Tibial nerve (tissue), 4 donors: ENCODE measurements around the gene FNBP1L. TPM values are rescaled to one million over a fixed set of nuclear protein-coding genes. Genes with fewer than 3 reads are reported as not detected.
A peak's percentile ranks its signal among the peaks of the same experiment; 100 is the strongest.

ENCODE experiments used
- DNase-seq, 2 donors: peaks; one replicate each; pipeline ENCODE4 v3.0.0-alpha.2; 2019; ENCODE audit warnings: low spot score in 2 of 2
- H3K27ac ChIP-seq, 4 donors: fragments of 200-600 bp; sonication (generic) in 3 of 4; one replicate each; pipeline ENCODE4 v1.5.1; 2017 to 2019; ENCODE audit warnings: mild to moderate bottlenecking in 1 of 4
- H3K27me3 ChIP-seq, 2 donors: fragments of 200-600 bp; sonication (generic) in 1 of 2; one replicate each; pipeline versions ENCODE4 v1.5.1 to v1.6.0; 2017 to 2019
- H3K36me3 ChIP-seq, 3 donors: fragments of 200-600 bp; sonication (generic); one replicate each; pipeline ENCODE4 v1.5.1; 2018 to 2019
- H3K4me1 ChIP-seq, 4 donors: fragments of 200-600 bp; sonication (generic) in 3 of 4; one replicate each; pipeline ENCODE4 v1.5.1; 2017 to 2019
- H3K4me3 ChIP-seq, 4 donors: fragments of 200-600 bp; sonication (generic) in 3 of 4; one replicate each; pipeline ENCODE4 v1.5.1; 2017 to 2019; ENCODE audit warnings: mild to moderate bottlenecking in 1 of 4, moderate library complexity in 1 of 4
- H3K9me3 ChIP-seq, 4 donors: fragments of 200-600 bp; sonication (generic) in 3 of 4; one replicate each; pipeline ENCODE4 v1.5.1; 2017 to 2019
- CTCF ChIP-seq, 5 experiments: fragments of 200-600 bp in 3 of 5; fragments of 450-650 bp in 2 of 5; sonication (generic) in 3 of 5; IDR thresholded peaks; one replicate each; pipeline ENCODE4 v1.5.1; 2016 to 2019; ENCODE audit warnings: antibody characterized with exemption in 5 of 5, mild to moderate bottlenecking in 3 of 5, moderate library complexity in 2 of 5
- EP300 ChIP-seq, 2 donors: sonication (generic); formaldehyde crosslinking; IDR thresholded peaks; one replicate each; pipeline ENCODE4 v1.6.1; 2017; ENCODE audit warnings: antibody characterized with exemption in 2 of 2, mild to moderate bottlenecking in 1 of 2
- POLR2A ChIP-seq, 2 donors: fragments of 450-650 bp; IDR thresholded peaks; one replicate each; pipeline ENCODE4 v1.6.1; 2017; ENCODE audit warnings: antibody characterized with exemption in 2 of 2, mild to moderate bottlenecking in 2 of 2, moderate library complexity in 2 of 2
- WGBS, 2 donors: methylation state at CpG; one replicate each; pipeline ENCODE4 v1.1.5; 2018; 5-methylcytosine and 5-hydroxymethylcytosine counted together
- total RNA-seq, 4 donors: library from RNA; depleted of rRNA; stranded (reverse); fragments of >200 nt; gene quantifications; one replicate each; pipeline ENCODE4 v1.1.0, GENCODE V29; 2016

The FNBP1L gene
- total RNA-seq, 4 donors from 2014 or later: 18.3 to 23.2 (median 20.5) TPM

GRCh38 chr1:93593854-93594602 lies 146.1 kb downstream of the FNBP1L start:
- Histone ChIP-seq H3K4me1 (peaks cover 0 to 66% (median 15%) of the 10 kb centered on the region in 4 donors), H3K36me3 (peaks cover 0 to 19% (median 0%) of the 10 kb centered on the region in 3 donors), H3K27ac (peak overlapping the region in 1 of 4 donors; percentile 19), H3K9me3 (no peaks in the 10 kb centered on the region), H3K4me3 (no peak overlapping the region), H3K27me3 (no peaks in the 10 kb centered on the region)
- no peak for DNase-seq
- 75 to 77% methylated on average over 12 to 13 of the region's 13 CpGs for WGBS, 2 donors
- TF ChIP-seq EP300 (IDR thresholded peaks at IDR 0.05) (no peak), CTCF (IDR thresholded peaks at IDR 0.05) (no peak), POLR2A (IDR thresholded peaks at IDR 0.05) (no peak)

GRCh38 chr1:93594603-93594880 lies 146.6 kb downstream of the FNBP1L start:
- peaks cover 0 to 14% (median 0%) of the 10 kb centered on the region in 3 donors for H3K36me3 ChIP-seq
- no peaks in the 10 kb centered on the region for H3K27me3 ChIP-seq
- no peak for DNase-seq
- no peaks in the 10 kb centered on the region for H3K9me3 ChIP-seq
- TF ChIP-seq CTCF (IDR thresholded peaks at IDR 0.05): no peak
- no peak for TF ChIP-seq POLR2A (IDR thresholded peaks at IDR 0.05)
- TF ChIP-seq EP300 (IDR thresholded peaks at IDR 0.05): no peak
- peaks cover 0 to 71% (median 15%) of the 10 kb centered on the region in 4 donors for H3K4me1 ChIP-seq
- 73 to 100% methylated on average over 1 of the region's 1 CpG for WGBS, 2 donors
- no peak overlapping the region for H3K27ac ChIP-seq
- no peak overlapping the region for H3K4me3 ChIP-seq

- no peak for DNase-seq
- H3K4me1 ChIP-seq: peaks cover 0 to 78% (median 15%) of the 10 kb centered on the region in 4 donors
- H3K27me3 ChIP-seq: no peaks in the 10 kb centered on the region
- WGBS, 2 donors: 77 to 78% methylated on average over 2 of the region's 2 CpGs
- H3K9me3 ChIP-seq: no peaks in the 10 kb centered on the region
- peak overlapping the region in 2 of 4 donors; percentile 24 to 64 for H3K27ac ChIP-seq
- no peak overlapping the region for H3K4me3 ChIP-seq
- peaks cover 0 to 7% (median 0%) of the 10 kb centered on the region in 3 donors for H3K36me3 ChIP-seq
- TF ChIP-seq CTCF (IDR thresholded peaks at IDR 0.05): no peak
Measured at GRCh38 chr1:93595266-93595665, 147.3 kb downstream of the FNBP1L start.

GRCh38 chr1:93595743-93596142 lies 147.8 kb downstream of the FNBP1L start:
- peaks cover 0 to 7% (median 0%) of the 10 kb centered on the region in 3 donors for H3K36me3 ChIP-seq
- no peaks in the 10 kb centered on the region for H3K9me3 ChIP-seq
- peaks cover 0 to 83% (median 17%) of the 10 kb centered on the region in 4 donors for H3K4me1 ChIP-seq
- H3K27ac ChIP-seq: peak overlapping the region in 2 of 4 donors; percentile 24 to 64
- H3K4me3 ChIP-seq: no peak overlapping the region
- WGBS, 2 donors: 68 to 69% methylated on average over 4 of the region's 4 CpGs
- TF ChIP-seq EP300 (IDR thresholded peaks at IDR 0.05): no peak
- DNase-seq: no peak
- H3K27me3 ChIP-seq: no peaks in the 10 kb centered on the region

GRCh38 chr1:93596329-93597089 lies 148.6 kb downstream of the FNBP1L start:
- H3K4me1 ChIP-seq: peaks cover 0 to 89% (median 18%) of the 10 kb centered on the region in 4 donors
- no peak for DNase-seq
- TF ChIP-seq CTCF (IDR thresholded peaks at IDR 0.05): no peak
- TF ChIP-seq EP300 (IDR thresholded peaks at IDR 0.05): no peak
- TF ChIP-seq POLR2A (IDR thresholded peaks at IDR 0.05): no peak
- H3K9me3 ChIP-seq: no peaks in the 10 kb centered on the region
- H3K36me3 ChIP-seq: peaks cover 0 to 7% (median 0%) of the 10 kb centered on the region in 3 donors
- no peak overlapping the region for H3K4me3 ChIP-seq
- H3K27me3 ChIP-seq: no peaks in the 10 kb centered on the region
- 62 to 67% methylated on average over 4 of the region's 4 CpGs for WGBS, 2 donors
- peak overlapping the region in 1 of 4 donors; percentile 24 for H3K27ac ChIP-seq
